ENCODE results near the gene ADAMTSL1.

Gene ADAMTSL1

DNA sequence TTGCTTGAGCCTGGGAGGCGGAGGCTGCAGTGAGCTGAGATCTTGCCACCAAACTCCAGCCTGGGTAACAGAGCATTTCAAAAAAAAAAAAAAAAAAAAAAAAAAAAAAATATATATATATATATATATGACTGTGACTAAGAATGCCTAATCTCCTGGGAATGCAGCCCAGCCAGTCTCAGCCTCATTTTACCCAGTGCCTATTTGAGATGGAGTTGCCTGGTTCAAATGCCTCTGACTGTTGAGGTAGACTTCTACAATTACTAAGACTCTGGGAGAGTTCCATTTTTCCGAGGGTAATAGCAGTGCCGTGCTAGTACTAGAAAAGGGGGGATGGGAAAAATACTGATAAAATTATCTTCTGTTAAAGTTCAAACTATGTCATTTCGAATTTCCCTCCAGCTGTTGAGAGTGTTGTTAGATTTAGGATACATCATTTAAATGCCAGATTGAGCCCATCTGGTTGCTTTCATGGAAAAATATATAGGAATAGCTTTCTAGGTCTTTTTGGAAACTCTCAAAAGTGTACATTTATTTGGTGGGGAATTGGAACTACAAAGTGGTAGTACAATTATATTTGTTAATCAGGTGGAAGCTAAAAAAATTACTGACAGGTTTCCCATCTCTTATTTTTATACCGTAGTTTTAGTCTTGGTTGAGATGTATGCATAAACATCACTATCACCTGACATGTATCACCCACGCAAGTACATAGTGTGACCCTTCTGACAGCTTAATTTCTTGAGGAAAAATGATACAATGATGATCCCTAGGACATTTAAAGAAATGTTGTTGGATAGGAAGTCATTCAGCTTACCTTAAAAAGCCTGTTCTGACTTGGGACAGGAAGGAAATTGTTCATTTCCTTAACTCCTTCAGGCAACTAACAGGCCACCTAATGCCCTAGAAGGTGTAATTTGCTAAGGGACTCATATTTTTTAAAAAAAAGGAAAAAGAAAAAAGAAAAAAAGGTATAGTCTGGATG, 214.9 kb downstream of the ADAMTSL1 start:
- in situ Hi-C loops (cut with HindIII; ENCODE audit: low sequenced_read_pairs), result no loop called here

DNA sequence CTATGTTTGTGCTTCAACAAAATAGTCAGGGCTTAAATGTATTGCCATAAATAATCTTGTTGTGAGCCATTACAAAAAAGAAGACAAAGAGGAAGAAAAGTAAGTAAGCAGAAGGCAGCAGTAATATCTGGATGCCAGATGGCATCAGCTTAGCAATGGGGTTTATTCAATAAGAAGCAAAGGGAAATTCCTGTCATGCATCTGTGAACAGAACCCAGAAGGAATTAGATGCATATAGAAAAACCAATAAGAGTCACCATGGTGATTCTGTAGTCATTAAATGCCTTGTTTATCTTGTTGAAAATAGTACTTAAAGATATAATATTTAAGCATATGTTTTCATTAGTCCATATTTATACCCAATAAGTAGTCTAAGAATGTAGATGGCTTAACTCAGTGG, 216.0 kb downstream of the ADAMTSL1 start:
- in situ Hi-C loops (cut with HindIII; ENCODE audit: low sequenced_read_pairs), result no loop called here

DNA sequence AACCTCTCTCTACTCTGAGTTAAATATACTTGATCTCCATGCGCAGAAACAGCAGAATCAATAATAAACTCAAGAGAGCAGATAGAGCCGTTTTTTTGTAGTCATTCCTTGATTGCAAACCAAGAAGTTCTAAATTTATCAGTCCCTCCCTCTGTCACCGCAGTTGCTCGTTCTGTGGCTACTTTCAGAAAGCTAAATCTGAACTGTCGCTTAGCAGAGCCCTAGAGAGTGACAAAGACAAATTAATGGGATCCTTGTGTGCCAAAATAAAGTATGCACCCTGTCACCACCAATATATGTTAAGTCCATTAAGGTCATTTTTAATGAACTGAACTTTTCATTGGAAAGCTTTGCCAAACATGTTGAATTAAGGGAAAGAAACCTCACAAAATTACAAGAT, 218.3 kb downstream of the ADAMTSL1 start:
- in situ Hi-C loops (cut with HindIII; ENCODE audit: low sequenced_read_pairs), result no loop called here

GRCh38 chr9:18692962-18693361, 219.0 kb downstream of the ADAMTSL1 start:
- in situ Hi-C loops (cut with HindIII; ENCODE audit: low sequenced_read_pairs), result no loop called here

DNA sequence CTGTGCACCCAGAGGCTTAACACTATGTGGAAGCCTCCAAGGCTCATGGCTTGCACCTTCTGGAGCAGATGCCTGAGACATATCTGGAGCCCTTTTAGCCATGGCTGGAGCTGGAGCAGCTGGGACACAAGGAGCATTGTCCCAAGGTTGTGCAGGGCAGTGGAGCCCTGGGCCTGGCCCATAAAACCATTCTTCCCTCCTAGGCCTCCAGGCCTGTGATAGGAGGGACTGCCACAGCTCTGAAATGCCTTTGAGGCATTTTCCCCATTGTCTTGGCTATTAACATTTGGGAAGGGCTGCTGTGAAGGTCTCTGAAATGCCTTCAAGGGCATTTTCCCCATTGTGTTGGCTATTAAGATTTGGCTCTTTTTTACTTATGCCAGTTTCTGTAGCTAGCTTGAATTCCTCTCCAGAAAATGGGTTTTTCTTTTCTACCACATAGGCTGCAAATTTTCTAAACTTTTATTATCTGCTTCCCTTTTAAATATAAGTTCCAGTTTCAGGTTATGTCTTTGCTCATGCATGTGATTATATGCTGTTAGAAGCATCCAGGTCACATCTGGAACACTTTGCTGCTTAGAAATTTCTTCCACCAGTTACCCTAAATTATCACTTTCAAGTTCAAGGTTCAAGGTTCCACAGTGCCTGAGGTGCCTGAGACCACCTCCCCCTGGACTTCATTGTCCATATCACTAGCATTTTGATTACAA, 221.2 kb downstream of the ADAMTSL1 start:
- in situ Hi-C loops (cut with HindIII; ENCODE audit: low sequenced_read_pairs), result no loop called here

DNA sequence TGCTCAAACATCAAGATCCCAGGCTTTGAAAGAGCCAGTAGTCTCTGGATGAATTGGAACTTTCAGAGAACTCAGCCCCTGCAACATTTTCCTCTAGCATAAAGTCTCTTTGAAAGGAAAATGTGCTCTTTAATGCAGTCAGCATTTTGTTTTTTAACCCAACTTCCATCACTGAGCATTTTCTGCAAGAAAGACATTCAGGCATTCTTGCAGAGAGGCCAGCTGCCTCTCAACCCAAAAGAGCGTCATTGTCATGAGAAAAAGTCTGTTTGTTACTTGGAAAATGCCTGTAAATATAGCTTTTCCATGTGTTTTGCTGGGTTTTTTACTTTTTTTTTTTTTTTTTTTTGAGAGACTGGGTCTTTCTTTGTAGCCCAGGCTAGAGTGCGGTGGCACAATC, 225.0 kb downstream of the ADAMTSL1 start:
- in situ Hi-C loops (cut with HindIII; ENCODE audit: low sequenced_read_pairs), result no loop called here

DNA sequence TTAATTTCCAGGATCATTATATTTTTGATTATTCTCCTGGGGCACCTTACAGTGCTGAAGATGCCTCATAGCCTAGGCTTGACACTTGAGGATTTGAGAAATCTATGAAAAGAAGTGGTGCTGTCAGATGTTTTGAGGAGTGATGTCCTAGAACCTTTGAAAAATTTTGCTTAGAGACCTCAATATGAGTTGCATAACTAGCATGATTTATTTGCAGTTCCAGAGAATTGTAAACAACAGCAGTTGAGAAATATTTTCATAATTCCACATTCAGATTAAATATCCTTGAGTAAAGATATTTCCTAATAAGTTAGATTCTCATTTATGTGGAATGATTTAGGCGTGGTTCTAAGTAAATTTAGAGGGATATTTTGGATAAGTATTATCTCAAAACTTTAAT, 225.8 kb downstream of the ADAMTSL1 start:
- in situ Hi-C loops (cut with HindIII; ENCODE audit: low sequenced_read_pairs), result no loop called here

GRCh38 chr9:18700714-18701113, 226.8 kb downstream of the ADAMTSL1 start:
- in situ Hi-C loops (cut with HindIII; ENCODE audit: low sequenced_read_pairs), result no loop called here

DNA sequence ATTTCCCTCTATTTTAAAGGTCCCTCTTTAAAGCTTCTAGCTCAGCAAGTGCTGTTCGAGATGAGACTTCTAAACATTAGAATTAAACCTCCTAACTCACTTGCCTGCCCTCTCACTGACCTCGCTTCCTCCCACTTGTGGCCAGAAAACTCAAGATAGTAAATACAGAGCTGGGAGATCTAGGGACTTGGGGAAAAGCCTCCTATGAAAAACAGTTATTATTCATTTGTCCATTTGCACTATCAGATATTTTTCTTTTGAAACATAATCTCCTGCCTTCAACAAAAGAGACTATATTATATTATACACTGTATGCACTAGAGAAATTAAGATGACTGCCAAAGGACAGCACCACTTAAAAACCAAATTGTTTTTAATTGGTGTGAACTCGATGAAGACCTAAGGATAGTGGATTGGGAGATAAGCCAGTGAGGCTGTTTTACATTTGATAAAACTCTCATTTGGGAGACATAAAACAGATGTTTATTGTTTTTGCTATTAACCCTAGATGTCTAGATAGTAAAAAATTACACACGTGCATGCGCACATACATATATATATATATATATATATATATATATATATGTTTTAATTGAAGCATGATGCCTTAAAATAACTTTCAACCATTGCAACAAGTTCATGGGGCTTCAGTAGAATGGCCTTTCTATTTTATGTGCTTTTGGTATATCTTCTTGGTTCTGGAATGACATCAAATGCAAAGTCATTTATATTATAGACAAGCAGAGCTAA, 229.4 kb downstream of the ADAMTSL1 start:
- in situ Hi-C loops (cut with HindIII; ENCODE audit: low sequenced_read_pairs), result no loop called here

GRCh38 chr9:18703901-18704379, 230.0 kb downstream of the ADAMTSL1 start:
- in situ Hi-C loops (cut with HindIII; ENCODE audit: low sequenced_read_pairs), result no loop called here

GRCh38 chr9:18705796-18706392, 231.9 kb downstream of the ADAMTSL1 start:
- in situ Hi-C loops (cut with HindIII; ENCODE audit: low sequenced_read_pairs), result loop anchor here (5.0 kb wide), 1 partner anchor 34 kb away; no protein-coding TSS in a partner anchor

- in situ Hi-C loops (cut with HindIII; ENCODE audit: low sequenced_read_pairs), result loop anchor here (5.0 kb wide), 1 partner anchor 34 kb away; no protein-coding TSS in a partner anchor
Observed at GRCh38 chr9:18706648-18707047, 232.7 kb downstream of the ADAMTSL1 start.

DNA sequence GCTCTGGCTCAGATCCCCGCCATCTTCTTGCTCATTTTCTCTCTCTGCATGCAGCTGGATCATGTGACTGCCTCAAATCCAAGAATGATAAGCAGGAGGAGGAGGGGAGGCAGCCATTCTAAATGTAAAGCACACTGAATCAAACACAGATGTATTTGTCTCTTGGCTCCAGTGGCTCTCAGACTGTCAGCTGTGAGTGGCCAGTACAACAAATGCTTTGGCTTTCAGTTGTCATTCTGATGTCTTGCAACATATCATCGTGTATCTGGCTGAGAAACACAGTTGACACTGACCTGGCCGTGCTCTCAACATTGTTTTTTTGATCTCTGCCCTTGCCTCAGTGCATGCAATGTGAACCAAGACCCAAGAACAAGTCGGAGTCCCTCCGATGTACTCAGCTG, 233.1 kb downstream of the ADAMTSL1 start:
- in situ Hi-C loops (cut with HindIII; ENCODE audit: low sequenced_read_pairs), result loop anchor here (5.0 kb wide), 1 partner anchor 35 kb away; no protein-coding TSS in a partner anchor

GRCh38 chr9:18707489-18708205, 233.7 kb downstream of the ADAMTSL1 start:
- in situ Hi-C loops (cut with HindIII; ENCODE audit: low sequenced_read_pairs), result loop anchor here (5.0 kb wide), 1 partner anchor 35 kb away; no protein-coding TSS in a partner anchor

- in situ Hi-C loops (cut with HindIII; ENCODE audit: low sequenced_read_pairs), result loop anchor here (5.0 kb wide), 1 partner anchor 36 kb away; no protein-coding TSS in a partner anchor
Observed at GRCh38 chr9:18708429-18708828, 234.5 kb downstream of the ADAMTSL1 start.

GRCh38 chr9:18710065-18710464, 236.1 kb downstream of the ADAMTSL1 start:
- in situ Hi-C loops (cut with HindIII; ENCODE audit: low sequenced_read_pairs), result no loop called here

DNA sequence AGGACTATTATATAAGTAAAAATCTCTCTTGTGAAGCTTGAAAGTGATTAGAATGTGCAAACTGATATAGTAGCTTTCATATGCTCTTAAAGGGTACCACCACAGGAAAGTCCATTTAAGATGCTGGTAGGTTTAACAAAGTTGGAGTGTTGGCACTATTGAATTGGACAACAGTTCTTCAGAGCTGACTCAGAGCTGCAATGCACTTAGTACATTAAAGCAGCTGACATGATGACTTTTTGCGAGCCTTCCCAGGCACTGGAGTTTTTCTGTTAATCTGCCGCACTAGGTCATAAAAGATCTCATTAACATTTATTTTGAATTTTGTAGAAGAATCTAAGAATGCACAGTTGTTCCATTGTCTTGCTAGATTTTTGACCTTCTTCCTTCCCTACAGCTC, 243.8 kb downstream of the ADAMTSL1 start:
- in situ Hi-C loops (cut with HindIII; ENCODE audit: low sequenced_read_pairs), result no loop called here

DNA sequence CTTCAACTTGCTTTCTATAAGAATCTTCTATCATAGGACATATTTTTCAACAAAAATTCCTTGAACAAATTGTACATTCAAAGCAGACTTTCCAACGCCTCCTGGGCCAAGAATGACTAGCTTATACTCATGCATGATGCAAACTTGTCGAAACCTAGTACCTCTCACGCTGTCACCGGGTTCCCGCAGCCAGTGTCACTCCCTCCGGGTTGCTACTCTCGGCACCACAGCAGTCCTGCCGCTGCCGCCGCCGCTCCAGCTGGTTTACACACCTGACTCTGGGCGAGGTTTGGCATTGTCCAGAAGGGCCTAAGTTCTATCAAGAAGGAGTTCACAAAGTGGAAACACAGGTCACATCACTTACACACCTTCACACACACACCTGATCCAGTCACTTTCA, 244.4 kb downstream of the ADAMTSL1 start:
- in situ Hi-C loops (cut with HindIII; ENCODE audit: low sequenced_read_pairs), result no loop called here

DNA sequence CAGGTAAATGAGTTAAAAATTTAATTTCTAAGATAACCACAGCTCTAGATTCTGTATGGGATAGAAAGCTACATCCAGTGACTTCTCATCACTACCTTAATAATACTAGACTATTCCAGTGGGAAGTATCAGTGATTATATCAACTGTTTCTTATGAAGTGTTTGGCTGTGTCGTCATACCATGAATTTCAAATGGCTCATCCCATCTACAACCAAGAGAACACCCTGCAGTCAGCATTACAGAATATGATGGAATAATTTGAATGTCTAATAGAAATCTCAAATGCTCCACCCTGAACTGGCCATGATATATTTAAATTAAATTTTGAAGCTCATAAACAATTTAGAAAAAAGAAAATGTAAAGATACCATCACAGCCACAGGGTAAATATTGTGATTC, 245.0 kb downstream of the ADAMTSL1 start:
- in situ Hi-C loops (cut with HindIII; ENCODE audit: low sequenced_read_pairs), result no loop called here

DNA sequence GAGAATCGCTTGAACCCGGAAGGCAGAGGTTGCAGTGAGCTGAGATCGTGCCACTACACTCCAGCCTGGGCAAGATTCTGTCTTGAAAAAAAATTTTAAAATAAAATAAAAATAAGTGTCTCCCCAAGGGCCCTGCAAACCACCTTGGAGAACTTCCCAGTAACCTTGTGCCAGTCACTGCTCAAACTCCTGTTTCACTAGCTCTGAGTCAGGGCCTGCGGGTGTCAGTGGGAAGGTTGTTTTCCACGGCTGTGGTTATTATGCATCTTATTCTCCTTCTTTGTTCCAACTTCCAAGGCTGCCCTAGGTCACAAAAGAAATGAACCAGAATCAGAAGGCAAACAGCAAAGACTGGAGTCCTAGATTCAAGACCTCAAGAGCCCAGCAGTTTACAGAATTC, 246.7 kb downstream of the ADAMTSL1 start:
- in situ Hi-C loops (cut with HindIII; ENCODE audit: low sequenced_read_pairs), result no loop called here
